ENCODE measurements around the gene SIGLEC7.
A peak's percentile ranks its signal among the peaks of the same experiment; 100 is the strongest.

The SIGLEC7 gene

DNA sequence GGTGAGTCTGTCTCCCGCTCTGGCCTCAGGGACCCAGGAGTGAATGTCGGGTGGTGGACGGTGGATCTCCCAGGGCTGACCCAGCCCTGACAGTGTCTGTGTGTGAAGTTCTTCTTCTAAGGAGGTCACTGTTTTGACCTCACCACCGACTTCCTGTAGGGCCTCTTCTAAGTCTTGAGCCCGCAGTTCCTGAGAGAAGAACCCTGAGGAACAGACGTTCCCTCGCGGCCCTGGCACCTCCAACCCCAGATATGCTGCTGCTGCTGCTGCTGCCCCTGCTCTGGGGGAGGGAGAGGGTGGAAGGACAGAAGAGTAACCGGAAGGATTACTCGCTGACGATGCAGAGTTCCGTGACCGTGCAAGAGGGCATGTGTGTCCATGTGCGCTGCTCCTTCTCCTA lies at the start of gene SIGLEC7:
Gene SIGLEC7 (plus strand): TSS at position 183 of the 400 bp plus-strand sequence. CDS start 69 bp downstream, at position 252.
- no peak for DNase-seq (ENCODE audit: low read depth in 2 of 2)

DNA sequence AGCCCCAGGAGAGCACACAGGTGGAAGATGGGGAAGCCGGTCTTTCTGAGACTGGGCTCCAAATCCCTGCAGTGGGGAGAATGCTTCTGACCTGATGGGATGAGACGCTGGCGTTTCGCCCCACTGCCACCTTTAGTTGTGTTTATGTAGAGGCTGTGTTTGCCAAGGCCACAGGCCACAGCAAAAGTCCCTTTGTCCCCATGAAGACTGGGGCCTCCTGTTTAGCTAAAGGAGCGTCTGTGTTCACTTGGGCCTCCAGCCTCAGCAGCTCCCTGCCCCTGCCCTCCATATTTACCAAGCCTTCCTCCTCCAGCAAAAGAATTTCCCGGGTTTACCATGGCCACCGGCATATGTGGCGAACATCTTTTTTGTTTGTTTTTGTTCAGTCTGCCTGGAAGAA lies 49.0 kb upstream of the SIGLEC7 start:
- no peak for DNase-seq (ENCODE audit: low read depth in 2 of 2)

DNA sequence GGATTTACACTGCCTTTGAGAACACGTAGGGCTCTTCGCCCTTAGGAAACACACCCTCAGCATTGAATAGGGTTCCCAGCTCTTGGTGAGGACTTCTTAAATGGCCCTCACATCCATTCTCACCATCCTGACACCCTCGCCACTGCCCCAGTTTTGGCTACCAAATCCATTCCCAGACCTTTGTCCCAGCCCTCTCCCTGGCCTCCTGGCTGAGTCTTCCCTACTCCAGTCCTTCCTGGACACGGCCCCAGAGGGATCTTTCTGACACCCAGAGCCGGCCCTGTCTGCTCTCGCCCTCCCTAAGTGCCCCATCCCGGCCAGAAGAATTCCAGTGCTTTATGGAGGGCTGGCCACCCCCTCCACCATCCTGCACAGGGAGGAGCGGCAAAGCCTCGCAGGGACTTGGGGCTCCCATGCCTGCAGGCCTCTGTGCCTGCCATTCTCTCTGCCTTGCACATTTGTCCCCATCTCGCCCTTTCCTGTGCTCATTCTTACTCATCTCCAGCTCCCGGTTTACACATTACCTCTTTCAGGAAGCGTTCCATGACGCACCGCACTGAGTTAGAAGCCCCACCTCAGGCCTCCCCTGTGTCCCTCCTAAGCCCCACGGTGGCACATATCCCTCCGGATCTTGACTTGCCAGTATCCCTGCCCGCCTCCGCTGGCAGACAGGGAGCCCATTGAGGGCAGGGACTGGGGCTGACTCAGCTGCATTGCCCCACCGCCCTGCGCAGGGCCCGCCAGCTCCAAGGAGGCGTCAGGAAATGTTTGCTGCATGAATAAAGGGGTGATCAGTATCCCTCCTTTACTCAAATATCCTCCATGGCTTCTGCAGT lies 48.4 kb upstream of the SIGLEC7 start:
- no peak for DNase-seq (ENCODE audit: low read depth in 2 of 2)

DNA sequence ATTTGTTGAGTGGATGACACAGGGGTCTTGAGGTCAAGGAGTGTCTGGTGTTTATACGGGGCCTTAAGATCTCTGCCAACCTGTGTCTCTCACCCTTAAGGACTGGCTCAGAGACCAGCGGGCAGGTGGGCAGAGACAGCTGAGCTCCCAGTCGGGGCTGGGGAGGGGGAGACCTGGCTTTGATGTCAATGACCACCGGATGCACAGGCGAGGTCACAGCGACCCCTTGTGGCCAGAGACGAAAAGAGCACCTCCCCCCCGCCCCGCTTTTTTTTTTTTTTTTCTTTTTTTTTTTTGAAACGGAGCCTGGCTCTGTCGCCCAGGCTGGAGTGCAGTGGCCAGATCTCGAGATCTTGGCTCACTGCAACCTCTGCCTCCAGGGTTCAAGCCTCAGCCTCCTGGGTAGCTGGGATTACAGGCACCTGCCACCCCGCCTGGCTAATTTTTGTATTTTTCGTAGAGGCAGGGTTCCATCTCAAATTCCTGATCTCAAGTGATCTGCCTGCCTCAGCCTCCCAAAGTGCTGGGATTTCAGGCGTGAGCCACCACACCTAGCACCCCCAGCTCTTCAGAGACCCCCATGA lies 47.3 kb upstream of the SIGLEC7 start:
- no peak for DNase-seq (ENCODE audit: low read depth in 2 of 2)

- no peak for DNase-seq (ENCODE audit: low read depth in 2 of 2)
These were observed 45.5 kb upstream of the SIGLEC7 start for GRCh38 chr19:51096473-51097165.

DNA sequence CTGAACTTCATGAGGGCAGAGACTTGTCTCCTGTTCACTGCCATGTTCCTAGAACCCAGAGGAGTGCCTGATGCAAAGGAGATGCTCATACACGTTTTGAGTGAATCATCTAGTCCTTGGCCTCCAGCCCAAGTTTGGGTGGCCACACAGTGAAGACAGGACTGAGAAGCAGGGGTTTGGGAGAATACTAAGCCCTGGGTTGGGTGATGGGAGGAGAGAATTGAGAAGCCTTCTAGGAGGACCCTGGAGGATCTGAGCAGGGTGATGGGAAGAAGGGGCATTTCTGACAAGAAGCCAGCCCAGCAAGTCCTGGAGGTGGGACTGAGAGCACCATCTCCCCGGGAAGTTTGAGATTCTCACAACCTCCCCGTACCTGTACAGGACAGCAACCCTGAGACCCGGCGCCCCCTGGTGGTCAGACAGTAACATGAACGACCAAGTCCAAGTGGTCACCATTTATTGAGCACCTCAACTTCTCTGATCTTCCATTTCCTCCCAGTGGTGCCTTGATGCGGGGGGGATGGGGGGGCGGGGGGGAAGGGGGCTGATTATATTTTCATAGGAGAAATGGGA lies 44.8 kb upstream of the SIGLEC7 start:
- DNase-seq (ENCODE audit: low read depth in 2 of 2): peak in 1 of 2 experiments; percentile 12

GRCh38 chr19:51097796-51098195 lies 44.3 kb upstream of the SIGLEC7 start:
- DNase-seq (ENCODE audit: low read depth in 2 of 2): no peak

- no peak for DNase-seq (ENCODE audit: low read depth in 2 of 2)
These were observed 43.6 kb upstream of the SIGLEC7 start for GRCh38 chr19:51098365-51099046.

GRCh38 chr19:51099047-51099382 lies 43.1 kb upstream of the SIGLEC7 start:
- no peak for DNase-seq (ENCODE audit: low read depth in 2 of 2)

- no peak for DNase-seq (ENCODE audit: low read depth in 2 of 2)
These were observed 41.5 kb upstream of the SIGLEC7 start for GRCh38 chr19:51100601-51101000.

- no peak for DNase-seq (ENCODE audit: low read depth in 2 of 2)
These were observed 40.8 kb upstream of the SIGLEC7 start for GRCh38 chr19:51101171-51101865.

- DNase-seq (ENCODE audit: low read depth in 2 of 2): no peak
These were observed 39.1 kb upstream of the SIGLEC7 start for GRCh38 chr19:51102991-51103390.

DNA sequence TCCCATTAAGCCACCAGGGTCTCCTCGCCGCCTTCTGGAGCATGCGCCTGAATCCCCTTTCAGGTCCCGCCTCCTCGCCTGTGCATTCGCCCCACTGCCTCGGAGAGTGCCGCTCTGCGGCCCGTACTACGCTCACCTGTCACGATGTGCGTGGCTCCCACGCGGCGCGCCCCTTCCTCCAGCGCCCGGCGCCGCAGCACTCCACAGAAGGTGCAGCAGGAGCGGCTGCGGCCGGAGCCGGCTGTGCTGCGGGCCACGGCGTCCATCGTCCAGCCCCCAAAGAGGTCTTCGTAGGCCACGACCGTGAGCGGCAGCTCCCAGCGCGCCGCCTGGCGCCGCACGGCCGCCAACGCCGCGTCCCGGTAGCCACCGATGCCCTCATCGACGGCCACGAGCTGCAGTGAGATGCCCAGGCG lies 38.2 kb upstream of the SIGLEC7 start:
- no peak for DNase-seq (ENCODE audit: low read depth in 2 of 2)

GRCh38 chr19:51107406-51108065 lies 34.6 kb upstream of the SIGLEC7 start:
- no peak for DNase-seq (ENCODE audit: low read depth in 2 of 2)

DNA sequence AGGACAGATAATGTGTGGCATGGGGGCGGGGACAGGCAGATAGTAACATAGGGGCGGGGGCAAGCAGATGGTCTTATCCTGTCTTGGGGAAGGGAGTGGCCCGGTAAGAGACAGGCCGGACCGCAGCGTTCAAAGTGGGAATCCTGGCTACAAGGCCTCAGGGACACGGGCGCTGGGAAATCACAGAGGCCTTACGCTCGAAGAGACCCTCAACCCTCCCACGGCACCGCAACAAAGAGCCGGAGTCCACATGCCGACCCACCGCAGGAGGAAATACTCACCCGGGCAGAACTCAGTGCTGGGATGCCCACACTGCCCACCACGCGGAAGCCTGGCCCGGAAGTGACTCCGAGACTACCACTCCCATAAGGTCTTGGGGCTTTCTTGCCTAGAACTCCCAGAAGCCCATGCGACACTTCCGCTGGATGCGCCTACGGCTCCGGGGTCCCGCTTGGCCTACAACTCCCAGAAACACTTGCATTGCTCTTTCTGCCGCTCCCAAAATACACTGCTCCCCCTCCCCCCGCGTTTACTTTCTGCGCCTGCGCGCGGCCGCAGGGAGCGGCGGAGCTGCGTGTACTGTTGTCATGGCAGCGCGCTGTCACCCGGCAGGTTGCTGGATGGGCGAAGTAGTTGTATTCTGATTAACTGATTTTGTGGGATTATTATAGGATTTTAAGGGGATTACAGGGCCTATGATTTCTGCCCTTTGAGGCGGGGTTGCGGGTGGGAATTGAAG lies 33.9 kb upstream of the SIGLEC7 start, which contains the start of gene CTU1:
Gene CTU1 (minus strand): TSS at position 344 of the 739 bp plus-strand sequence. CDS start 3,840 bp downstream, outside the sequence.
- DNase-seq (ENCODE audit: low read depth in 2 of 2): peak; percentile 97

GRCh38 chr19:51108805-51109146 lies 33.3 kb upstream of the SIGLEC7 start:
- no peak for DNase-seq (ENCODE audit: low read depth in 2 of 2)

GRCh38 chr19:51110666-51110971 lies 31.5 kb upstream of the SIGLEC7 start:
- no peak for DNase-seq (ENCODE audit: low read depth in 2 of 2)

DNA sequence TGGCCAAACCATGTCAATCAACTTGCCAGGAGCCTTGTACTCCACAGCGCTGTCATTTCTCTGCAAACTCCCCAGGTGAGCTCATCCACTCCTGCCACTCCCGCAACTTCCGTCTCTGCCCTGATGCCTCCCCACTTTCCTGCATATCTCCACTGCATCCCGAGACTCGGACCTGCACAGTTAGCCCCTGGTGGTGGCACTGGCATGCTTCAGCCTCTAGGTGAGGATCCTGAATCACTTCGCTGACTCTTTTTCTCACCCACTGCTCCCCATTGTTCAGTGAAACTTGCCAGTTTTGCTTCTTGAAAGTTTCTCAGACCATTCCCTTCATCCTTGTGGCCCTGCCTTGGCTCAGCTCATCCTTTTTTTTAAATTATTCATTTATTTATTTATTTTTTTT lies 30.5 kb upstream of the SIGLEC7 start:
- DNase-seq (ENCODE audit: low read depth in 2 of 2): no peak

DNA sequence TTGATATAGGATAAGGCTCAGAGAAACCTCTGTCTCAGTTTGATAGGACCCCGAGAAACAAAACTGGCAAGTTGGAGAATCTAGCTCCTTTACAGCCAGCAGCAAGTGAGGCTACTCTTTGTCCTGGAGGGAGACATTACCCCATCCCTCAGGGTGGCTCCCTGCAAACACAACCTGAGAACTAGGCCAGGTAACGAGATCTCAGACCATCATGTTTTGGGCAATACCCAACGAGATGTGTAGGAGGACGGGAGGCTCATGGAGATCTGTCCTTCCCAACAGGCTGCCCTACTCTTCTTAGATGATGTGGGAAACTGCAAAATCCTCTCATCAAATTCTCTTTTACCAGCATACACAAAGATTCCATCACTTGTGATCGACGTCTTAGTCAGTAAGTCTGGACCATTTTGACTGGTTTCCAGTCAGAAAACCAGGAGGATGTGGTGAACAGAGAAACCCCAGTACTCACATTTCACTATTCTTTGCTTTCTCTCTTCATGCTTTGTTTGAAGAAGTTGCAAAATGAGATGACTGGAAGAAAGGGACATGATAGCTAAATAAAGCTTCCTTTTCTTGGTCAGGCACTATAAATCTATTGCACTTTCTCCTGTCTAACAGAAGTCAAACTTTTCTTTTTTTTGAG lies 27.9 kb upstream of the SIGLEC7 start:
- no peak for DNase-seq (ENCODE audit: low read depth in 2 of 2)
